KMS-11 (cell line): ENCODE results near the gene GZMM.

Experiments used
- H2AFZ ChIP-seq: fragments of 200-600 bp; sonication (generic); 2 replicates; pipeline ENCODE4 v1.6.1; 2016; ENCODE audit warnings: antibody characterized with exemption, mixed run types, low read depth
- H3K27ac ChIP-seq: fragments of 200-600 bp; sonication (generic); 2 replicates; pipeline ENCODE4 v1.6.1; 2016; ENCODE audit warnings: mild to moderate bottlenecking, mixed run types
- H3K27me3 ChIP-seq: fragments of 200-600 bp; sonication (generic); 2 replicates; pipeline ENCODE4 v1.6.1; 2017; ENCODE audit warnings: mild to moderate bottlenecking, low read depth, mixed run types, moderate library complexity; ENCODE audit not compliant: insufficient read depth
- H3K36me3 ChIP-seq: fragments of 200-600 bp; sonication (generic); 2 replicates; pipeline ENCODE4 v1.6.1; 2017; ENCODE audit warnings: mild to moderate bottlenecking, mixed run types; ENCODE audit not compliant: insufficient read depth
- H3K4me1 ChIP-seq: fragments of 200-600 bp; sonication (generic); 2 replicates; pipeline ENCODE4 v1.6.1; 2016; ENCODE audit warnings: mild to moderate bottlenecking, low read depth, mixed run types; ENCODE audit not compliant: poor library complexity, severe bottlenecking
- H3K4me2 ChIP-seq: fragments of 200-600 bp; sonication (generic); 2 replicates; pipeline ENCODE4 v1.7.0; 2016; ENCODE audit warnings: mild to moderate bottlenecking, mixed run types
- H3K4me3 ChIP-seq: fragments of 200-600 bp; sonication (generic); IDR thresholded peaks from 2 replicates; pipeline ENCODE4 v1.6.1; 2017; ENCODE audit warnings: low read depth, low read length, mixed read lengths; ENCODE audit not compliant: insufficient read depth
- H3K79me2 ChIP-seq: fragments of 200-600 bp; sonication (generic); 2 replicates; pipeline ENCODE4 v1.6.1; 2016; ENCODE audit warnings: low read depth, mixed run types; ENCODE audit not compliant: insufficient read depth
- H3K9ac ChIP-seq: fragments of 200-600 bp; sonication (generic); 2 replicates; pipeline ENCODE4 v1.6.1; 2016; ENCODE audit warnings: mild to moderate bottlenecking, mixed run types
- H4K20me1 ChIP-seq: fragments of 200-600 bp; sonication (generic); 2 replicates; pipeline ENCODE4 v1.6.1; 2016; ENCODE audit warnings: mild to moderate bottlenecking, mixed run types; ENCODE audit not compliant: insufficient read depth
- TF ChIP-seq, protein P1 (sequence below): fragments of 200-600 bp; sonication (generic); conservative IDR thresholded peaks from 2 replicates; pipeline ENCODE4 v1.6.1; 2017; ENCODE audit warnings: low read depth, mild to moderate bottlenecking, antibody characterized with exemption, low read length, moderate library complexity, mixed read lengths

The GZMM gene

DNA sequence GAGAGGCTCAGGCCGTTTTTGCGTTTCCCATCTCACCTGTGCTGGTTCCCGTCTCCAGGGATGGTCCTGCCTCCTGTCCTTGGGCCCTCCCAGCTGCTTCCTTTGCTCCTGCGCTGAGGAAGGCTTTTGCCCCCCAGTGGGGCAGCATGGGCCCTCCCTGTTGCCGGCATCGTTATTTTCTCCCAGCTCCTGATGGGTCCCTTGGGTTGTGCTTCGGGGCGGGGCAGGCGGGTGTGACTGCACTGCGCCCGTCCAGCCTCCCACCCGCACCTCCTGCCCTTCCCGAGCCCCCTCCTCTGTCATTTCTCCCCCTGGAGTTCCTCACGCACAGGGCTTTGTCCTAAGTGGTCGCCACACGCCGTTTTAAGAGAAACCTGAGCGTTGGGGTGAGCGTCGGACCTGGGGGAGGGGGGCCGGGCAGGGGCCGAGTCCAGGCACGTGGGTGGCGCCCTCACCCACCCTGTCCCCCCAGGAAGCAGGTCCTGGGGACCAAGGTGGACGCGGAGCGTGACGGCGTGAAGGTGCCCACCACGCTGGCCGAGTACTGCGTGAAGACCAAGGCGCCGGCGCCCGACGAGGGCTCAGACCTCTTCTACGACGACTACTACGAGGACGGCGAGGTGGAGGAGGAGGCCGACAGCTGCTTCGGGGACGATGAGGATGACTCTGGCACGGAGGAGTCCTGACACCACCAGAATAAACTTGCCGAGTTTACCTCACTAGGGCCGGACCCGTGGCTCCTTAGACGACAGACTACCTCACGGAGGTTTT lies 2.8 kb upstream of the GZMM start:
- Histone ChIP-seq H4K20me1 (no peaks in the 10 kb centered on the region), H3K27ac (no peak overlapping the region), H3K4me1 (no peaks in the 10 kb centered on the region), H3K36me3 (no peaks in the 10 kb centered on the region), H3K4me2 (no peak overlapping the region), H2AFZ (no peak overlapping the region), H3K79me2 (no peaks in the 10 kb centered on the region), H3K9ac (no peak overlapping the region), H3K4me3 (no peak overlapping the region), H3K27me3 (no peaks in the 10 kb centered on the region; the same call in 1 of the 2 replicates)
- TF ChIP-seq, protein P1, sequence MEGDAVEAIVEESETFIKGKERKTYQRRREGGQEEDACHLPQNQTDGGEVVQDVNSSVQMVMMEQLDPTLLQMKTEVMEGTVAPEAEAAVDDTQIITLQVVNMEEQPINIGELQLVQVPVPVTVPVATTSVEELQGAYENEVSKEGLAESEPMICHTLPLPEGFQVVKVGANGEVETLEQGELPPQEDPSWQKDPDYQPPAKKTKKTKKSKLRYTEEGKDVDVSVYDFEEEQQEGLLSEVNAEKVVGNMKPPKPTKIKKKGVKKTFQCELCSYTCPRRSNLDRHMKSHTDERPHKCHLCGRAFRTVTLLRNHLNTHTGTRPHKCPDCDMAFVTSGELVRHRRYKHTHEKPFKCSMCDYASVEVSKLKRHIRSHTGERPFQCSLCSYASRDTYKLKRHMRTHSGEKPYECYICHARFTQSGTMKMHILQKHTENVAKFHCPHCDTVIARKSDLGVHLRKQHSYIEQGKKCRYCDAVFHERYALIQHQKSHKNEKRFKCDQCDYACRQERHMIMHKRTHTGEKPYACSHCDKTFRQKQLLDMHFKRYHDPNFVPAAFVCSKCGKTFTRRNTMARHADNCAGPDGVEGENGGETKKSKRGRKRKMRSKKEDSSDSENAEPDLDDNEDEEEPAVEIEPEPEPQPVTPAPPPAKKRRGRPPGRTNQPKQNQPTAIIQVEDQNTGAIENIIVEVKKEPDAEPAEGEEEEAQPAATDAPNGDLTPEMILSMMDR: no peak

DNA sequence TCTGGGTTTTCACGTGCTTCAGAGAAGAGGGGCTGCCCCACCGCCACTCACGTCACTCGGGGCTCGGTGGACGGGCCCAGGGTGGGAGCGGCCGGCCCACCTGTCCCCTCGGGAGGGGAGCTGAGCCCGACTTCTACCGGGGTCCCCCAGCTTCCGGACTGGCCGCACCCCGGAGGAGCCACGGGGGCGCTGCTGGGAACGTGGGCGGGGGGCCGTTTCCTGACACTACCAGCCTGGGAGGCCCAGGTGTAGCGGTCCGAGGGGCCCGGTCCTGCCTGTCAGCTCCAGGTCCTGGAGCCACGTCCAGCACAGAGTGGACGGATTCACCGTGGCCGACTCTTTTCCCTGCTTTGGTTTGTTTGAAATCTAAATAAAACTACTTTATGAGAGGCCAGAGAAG lies 2.2 kb upstream of the GZMM start:
- Histone ChIP-seq H4K20me1 (no peaks in the 10 kb centered on the region), H3K4me2 (no peak overlapping the region), H3K4me1 (no peaks in the 10 kb centered on the region), H3K27ac (no peak overlapping the region), H3K9ac (no peak overlapping the region), H3K4me3 (no peak overlapping the region), H3K27me3 (no peaks in the 10 kb centered on the region; the same call in 1 of the 2 replicates), H3K79me2 (no peaks in the 10 kb centered on the region), H3K36me3 (no peaks in the 10 kb centered on the region), H2AFZ (no peak overlapping the region)
- TF ChIP-seq, protein P1: no peak

DNA sequence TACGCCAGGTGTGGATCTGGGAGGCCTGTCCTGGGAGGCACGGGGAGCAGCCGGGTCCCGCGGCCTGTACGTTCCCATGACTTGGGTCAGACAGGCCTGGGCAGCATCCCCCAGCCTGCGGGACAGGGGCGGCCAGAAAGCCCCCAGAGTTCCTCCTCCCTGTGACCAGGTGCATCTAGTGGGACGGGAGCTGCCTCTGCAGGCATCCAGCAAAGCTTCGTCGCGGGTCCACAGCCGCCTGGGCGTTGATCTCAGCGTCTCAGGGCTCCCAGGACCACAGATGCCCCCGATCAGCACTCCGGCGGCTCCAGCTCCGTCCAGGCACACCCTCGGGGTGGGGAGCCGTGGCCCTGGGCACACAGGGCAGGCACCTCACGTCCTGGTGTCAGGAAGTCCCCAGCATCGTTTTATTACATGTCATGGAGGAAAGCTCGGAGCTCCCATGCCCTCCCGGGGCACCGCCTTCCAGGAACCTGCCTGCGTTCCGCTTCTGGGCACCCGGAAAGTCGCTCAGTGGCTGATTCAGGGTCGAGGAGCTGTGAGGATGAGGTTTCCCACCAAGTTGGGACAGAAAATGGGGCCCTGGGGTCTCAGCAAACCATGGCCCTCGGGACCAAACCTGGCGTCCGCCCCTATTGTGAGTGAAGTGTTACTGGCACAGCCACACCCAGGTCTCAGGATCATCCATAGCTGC lies 1.5 kb upstream of the GZMM start:
- Histone ChIP-seq H3K27ac (no peak overlapping the region), H3K27me3 (no peaks in the 10 kb centered on the region; the same call in 1 of the 2 replicates)
- TF ChIP-seq, protein P1: no peak

DNA sequence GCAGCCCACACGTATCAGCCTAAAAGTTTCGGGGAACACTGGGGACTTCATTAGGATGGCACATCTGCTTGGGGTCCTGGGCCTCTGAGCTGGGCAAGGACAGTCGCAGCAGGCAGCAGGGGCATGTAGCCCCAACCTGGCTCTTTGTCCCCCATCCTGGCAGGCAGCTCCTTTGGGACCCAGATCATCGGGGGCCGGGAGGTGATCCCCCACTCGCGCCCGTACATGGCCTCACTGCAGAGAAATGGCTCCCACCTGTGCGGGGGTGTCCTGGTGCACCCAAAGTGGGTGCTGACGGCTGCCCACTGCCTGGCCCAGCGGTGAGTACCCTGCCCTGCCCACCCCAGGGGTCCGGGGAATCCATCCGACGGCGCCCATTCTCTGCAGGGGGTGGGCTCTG lies 3.3 kb downstream of the GZMM start:
- H3K4me3 ChIP-seq: no peak overlapping the region
- H3K27ac ChIP-seq: no peak overlapping the region
- H3K27me3 ChIP-seq: peaks cover 15% of the 10 kb centered on the region; the same call in 1 of the 2 replicates
- H3K4me1 ChIP-seq: no peaks in the 10 kb centered on the region
- no peaks in the 10 kb centered on the region for H4K20me1 ChIP-seq
- TF ChIP-seq, protein P1: no peak
- no peaks in the 10 kb centered on the region for H3K79me2 ChIP-seq
- no peak overlapping the region for H2AFZ ChIP-seq
- no peak overlapping the region for H3K9ac ChIP-seq
- H3K4me2 ChIP-seq: no peak overlapping the region
- H3K36me3 ChIP-seq: no peaks in the 10 kb centered on the region

More for the DNA sequence above, 1.5 kb upstream of the GZMM start:
- no peak overlapping the region for H3K4me2 ChIP-seq
- no peaks in the 10 kb centered on the region for H3K36me3 ChIP-seq
- no peaks in the 10 kb centered on the region for H4K20me1 ChIP-seq
- H3K4me1 ChIP-seq: no peaks in the 10 kb centered on the region
- H2AFZ ChIP-seq: no peak overlapping the region
- no peak overlapping the region for H3K9ac ChIP-seq
- H3K4me3 ChIP-seq: no peak overlapping the region
- no peaks in the 10 kb centered on the region for H3K79me2 ChIP-seq
